ENCODE data around the gene MUC22. TPM values are rescaled to one million over a fixed set of nuclear protein-coding genes. Genes with fewer than 3 reads are reported as not detected.

The MUC22 gene
- total RNA-seq, 1 experiment from 2014 or later = not detected

DNA sequence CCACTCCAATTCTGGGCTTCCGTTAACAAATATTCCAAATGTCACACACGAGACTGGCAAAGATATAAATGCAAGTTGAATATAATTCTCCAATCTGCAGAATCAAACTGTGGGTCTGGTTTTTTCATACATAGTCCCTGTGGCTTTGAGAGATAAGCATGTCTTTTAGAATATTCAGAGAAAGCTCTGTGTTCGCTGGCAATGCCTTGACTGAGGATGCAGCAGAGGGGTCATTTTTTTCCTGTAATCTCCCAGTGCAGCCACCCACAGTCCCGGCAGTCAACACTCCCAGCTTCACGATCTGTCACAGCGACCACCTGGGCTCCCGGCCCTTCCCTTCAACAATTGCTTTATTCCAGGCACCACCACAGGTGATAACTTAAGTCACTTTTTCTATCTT, 30.5 kb downstream of the MUC22 start:
- ATAC-seq (no peak), DNase-seq (ENCODE audit: low spot score) (no peak)
- H3K36me3 Mint-ChIP-seq = no peaks in the 10 kb centered on the region
- CTCF ChIA-PET = interaction anchor here (0.7 to 3.1 kb wide), 5 partner anchors 30 to 127 kb away, joined by 3 to 27 read pairs (median 14); partner anchors contain the start of gene VARS2
- H3K27me3 Mint-ChIP-seq (ENCODE audit: low read depth) = no peaks in the 10 kb centered on the region
- 0 out of 2 replicates have a peak overlapping the region, but pooled peaks have one; percentile 35 for H3K27ac Mint-ChIP-seq
- TF ChIP-seq, protein P1, sequence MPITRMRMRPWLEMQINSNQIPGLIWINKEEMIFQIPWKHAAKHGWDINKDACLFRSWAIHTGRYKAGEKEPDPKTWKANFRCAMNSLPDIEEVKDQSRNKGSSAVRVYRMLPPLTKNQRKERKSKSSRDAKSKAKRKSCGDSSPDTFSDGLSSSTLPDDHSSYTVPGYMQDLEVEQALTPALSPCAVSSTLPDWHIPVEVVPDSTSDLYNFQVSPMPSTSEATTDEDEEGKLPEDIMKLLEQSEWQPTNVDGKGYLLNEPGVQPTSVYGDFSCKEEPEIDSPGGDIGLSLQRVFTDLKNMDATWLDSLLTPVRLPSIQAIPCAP (CRISPR knock-in tag; IDR thresholded peaks at IDR 0.05) = no peak
- TF ChIP-seq, protein P2, sequence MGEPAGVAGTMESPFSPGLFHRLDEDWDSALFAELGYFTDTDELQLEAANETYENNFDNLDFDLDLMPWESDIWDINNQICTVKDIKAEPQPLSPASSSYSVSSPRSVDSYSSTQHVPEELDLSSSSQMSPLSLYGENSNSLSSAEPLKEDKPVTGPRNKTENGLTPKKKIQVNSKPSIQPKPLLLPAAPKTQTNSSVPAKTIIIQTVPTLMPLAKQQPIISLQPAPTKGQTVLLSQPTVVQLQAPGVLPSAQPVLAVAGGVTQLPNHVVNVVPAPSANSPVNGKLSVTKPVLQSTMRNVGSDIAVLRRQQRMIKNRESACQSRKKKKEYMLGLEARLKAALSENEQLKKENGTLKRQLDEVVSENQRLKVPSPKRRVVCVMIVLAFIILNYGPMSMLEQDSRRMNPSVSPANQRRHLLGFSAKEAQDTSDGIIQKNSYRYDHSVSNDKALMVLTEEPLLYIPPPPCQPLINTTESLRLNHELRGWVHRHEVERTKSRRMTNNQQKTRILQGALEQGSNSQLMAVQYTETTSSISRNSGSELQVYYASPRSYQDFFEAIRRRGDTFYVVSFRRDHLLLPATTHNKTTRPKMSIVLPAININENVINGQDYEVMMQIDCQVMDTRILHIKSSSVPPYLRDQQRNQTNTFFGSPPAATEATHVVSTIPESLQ (CRISPR knock-in tag; IDR thresholded peaks at IDR 0.05) = no peak
- TF ChIP-seq TEAD1 (CRISPR knock-in tag; IDR thresholded peaks at IDR 0.05) (no peak), NR2C2 (CRISPR knock-in tag; IDR thresholded peaks at IDR 0.05) (no peak), KAT7 (CRISPR knock-in tag; IDR thresholded peaks at IDR 0.05; ENCODE audit: borderline replicate concordance) (no peak), FOXP1 (CRISPR knock-in tag; IDR thresholded peaks at IDR 0.05; ENCODE audit: borderline replicate concordance) (no peak), EMX1 (CRISPR knock-in tag; IDR thresholded peaks at IDR 0.05) (no peak), HMGA2 (CRISPR knock-in tag; IDR thresholded peaks at IDR 0.05) (no peak)
- TF ChIP-seq, protein P3, sequence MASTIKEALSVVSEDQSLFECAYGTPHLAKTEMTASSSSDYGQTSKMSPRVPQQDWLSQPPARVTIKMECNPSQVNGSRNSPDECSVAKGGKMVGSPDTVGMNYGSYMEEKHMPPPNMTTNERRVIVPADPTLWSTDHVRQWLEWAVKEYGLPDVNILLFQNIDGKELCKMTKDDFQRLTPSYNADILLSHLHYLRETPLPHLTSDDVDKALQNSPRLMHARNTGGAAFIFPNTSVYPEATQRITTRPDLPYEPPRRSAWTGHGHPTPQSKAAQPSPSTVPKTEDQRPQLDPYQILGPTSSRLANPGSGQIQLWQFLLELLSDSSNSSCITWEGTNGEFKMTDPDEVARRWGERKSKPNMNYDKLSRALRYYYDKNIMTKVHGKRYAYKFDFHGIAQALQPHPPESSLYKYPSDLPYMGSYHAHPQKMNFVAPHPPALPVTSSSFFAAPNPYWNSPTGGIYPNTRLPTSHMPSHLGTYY (CRISPR knock-in tag; IDR thresholded peaks at IDR 0.05) = no peak
- TF ChIP-seq, protein P4, sequence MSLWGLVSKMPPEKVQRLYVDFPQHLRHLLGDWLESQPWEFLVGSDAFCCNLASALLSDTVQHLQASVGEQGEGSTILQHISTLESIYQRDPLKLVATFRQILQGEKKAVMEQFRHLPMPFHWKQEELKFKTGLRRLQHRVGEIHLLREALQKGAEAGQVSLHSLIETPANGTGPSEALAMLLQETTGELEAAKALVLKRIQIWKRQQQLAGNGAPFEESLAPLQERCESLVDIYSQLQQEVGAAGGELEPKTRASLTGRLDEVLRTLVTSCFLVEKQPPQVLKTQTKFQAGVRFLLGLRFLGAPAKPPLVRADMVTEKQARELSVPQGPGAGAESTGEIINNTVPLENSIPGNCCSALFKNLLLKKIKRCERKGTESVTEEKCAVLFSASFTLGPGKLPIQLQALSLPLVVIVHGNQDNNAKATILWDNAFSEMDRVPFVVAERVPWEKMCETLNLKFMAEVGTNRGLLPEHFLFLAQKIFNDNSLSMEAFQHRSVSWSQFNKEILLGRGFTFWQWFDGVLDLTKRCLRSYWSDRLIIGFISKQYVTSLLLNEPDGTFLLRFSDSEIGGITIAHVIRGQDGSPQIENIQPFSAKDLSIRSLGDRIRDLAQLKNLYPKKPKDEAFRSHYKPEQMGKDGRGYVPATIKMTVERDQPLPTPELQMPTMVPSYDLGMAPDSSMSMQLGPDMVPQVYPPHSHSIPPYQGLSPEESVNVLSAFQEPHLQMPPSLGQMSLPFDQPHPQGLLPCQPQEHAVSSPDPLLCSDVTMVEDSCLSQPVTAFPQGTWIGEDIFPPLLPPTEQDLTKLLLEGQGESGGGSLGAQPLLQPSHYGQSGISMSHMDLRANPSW (CRISPR knock-in tag; conservative IDR thresholded peaks at IDR 0.05; ENCODE audit: low read depth) = no peak
- TF ChIP-seq, protein P5, sequence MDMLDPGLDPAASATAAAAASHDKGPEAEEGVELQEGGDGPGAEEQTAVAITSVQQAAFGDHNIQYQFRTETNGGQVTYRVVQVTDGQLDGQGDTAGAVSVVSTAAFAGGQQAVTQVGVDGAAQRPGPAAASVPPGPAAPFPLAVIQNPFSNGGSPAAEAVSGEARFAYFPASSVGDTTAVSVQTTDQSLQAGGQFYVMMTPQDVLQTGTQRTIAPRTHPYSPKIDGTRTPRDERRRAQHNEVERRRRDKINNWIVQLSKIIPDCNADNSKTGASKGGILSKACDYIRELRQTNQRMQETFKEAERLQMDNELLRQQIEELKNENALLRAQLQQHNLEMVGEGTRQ (CRISPR knock-in tag; IDR thresholded peaks at IDR 0.05) = no peak
- H3K4me3 Mint-ChIP-seq = no peak overlapping the region
- peaks cover 4% of the 10 kb centered on the region; the same call in 1 of the 2 replicates for H3K9me3 Mint-ChIP-seq
- POLR2A ChIA-PET = no interaction called here
- H3K4me1 Mint-ChIP-seq = no peaks in the 10 kb centered on the region; the same call in 1 of the 2 replicates

DNA sequence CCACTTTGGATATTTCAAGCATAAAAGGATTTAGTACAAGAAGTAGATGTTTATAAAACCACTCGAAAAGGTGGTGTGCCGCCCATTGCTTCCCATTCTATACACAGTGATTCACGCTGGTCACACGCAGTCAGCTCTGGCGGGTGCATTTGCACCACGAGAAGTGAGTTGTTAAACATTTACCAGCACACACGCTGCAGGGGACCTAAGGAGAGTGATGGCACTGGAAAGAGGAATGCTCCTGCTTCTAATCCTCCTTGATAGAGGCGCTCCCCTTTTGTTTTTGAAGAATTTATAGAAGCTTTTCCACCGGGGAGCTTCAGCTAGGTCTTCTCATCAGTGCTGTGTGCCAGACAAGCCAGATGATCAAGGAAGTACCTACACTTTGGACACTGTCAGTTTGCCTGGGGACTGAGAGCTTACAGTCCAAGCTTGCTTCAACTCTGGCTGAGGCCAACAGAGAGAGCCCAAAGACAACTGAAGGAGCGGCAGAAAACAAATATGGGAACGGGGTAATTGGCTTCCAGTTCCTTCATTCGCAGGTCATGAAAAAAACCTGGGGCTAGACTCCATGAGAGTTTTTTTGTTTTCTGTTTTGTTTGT, 31.2 kb downstream of the MUC22 start:
- H3K4me3 Mint-ChIP-seq = no peak overlapping the region
- ATAC-seq (no peak), DNase-seq (ENCODE audit: low spot score) (no peak)
- ChIA-PET CTCF (interaction anchor here (0.5 to 3.1 kb wide), 10 partner anchors 11 to 166 kb away, joined by 3 to 27 read pairs (median 10); partner anchors contain the start of genes MUC21 and VARS2), POLR2A (interaction anchor here (0.6 kb wide), 1 partner anchor 536 kb away, joined by 3 read pairs; no protein-coding TSS in a partner anchor)
- no peaks in the 10 kb centered on the region; the same call in 1 of the 2 replicates for H3K4me1 Mint-ChIP-seq
- H3K9me3 Mint-ChIP-seq = peaks cover 4% of the 10 kb centered on the region; the same call in 1 of the 2 replicates
- no peaks in the 10 kb centered on the region for H3K36me3 Mint-ChIP-seq
- no peak overlapping the region for H3K27ac Mint-ChIP-seq
- TF ChIP-seq MYBL2 (CRISPR knock-in tag; IDR thresholded peaks at IDR 0.05) = no peak
- no peaks in the 10 kb centered on the region for H3K27me3 Mint-ChIP-seq (ENCODE audit: low read depth)

DNA sequence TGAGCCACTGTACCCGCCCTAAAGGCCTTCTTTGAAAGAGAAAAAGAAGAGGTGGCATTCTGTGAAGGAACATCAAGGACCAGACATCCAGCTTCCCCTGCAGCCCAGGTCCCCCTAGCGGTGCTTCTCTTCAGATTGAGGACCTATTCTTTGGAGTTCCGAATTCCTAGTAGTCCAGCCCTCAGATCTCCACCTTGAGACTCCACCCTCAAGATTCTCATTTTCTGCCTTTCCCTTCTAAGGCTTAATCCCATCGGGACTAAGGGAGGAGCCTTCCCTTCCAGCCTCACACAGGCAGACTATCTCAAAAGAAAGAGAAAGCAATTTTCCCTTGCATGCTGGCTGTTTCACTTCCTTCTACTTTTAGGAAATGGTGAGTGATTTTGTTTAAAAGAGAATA, 32.5 kb downstream of the MUC22 start:
- DNase-seq (ENCODE audit: low spot score) (peak; percentile 72), ATAC-seq (peak; percentile 94)
- ChIA-PET CTCF (interaction anchor here (0.6 to 3.1 kb wide), 19 partner anchors 9 to 200 kb away, joined by 3 to 27 read pairs (median 5); partner anchors contain the start of genes GTF2H4, MUC21 and VARS2), POLR2A (interaction anchor here (1.1 kb wide), 1 partner anchor 128 kb away, joined by 4 read pairs; the partner anchor contains the start of gene VARS2)
- Mint-ChIP-seq H3K36me3 (no peaks in the 10 kb centered on the region), H3K9me3 (peaks cover 4% of the 10 kb centered on the region; the same call in 1 of the 2 replicates), H3K4me1 (no peaks in the 10 kb centered on the region; the same call in 1 of the 2 replicates), H3K4me3 (no peak overlapping the region), H3K27ac (no peak overlapping the region), H3K27me3 (ENCODE audit: low read depth) (no peaks in the 10 kb centered on the region)
- TF ChIP-seq, protein P6, sequence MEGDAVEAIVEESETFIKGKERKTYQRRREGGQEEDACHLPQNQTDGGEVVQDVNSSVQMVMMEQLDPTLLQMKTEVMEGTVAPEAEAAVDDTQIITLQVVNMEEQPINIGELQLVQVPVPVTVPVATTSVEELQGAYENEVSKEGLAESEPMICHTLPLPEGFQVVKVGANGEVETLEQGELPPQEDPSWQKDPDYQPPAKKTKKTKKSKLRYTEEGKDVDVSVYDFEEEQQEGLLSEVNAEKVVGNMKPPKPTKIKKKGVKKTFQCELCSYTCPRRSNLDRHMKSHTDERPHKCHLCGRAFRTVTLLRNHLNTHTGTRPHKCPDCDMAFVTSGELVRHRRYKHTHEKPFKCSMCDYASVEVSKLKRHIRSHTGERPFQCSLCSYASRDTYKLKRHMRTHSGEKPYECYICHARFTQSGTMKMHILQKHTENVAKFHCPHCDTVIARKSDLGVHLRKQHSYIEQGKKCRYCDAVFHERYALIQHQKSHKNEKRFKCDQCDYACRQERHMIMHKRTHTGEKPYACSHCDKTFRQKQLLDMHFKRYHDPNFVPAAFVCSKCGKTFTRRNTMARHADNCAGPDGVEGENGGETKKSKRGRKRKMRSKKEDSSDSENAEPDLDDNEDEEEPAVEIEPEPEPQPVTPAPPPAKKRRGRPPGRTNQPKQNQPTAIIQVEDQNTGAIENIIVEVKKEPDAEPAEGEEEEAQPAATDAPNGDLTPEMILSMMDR (IDR thresholded peaks at IDR 0.05) = peak; percentile 54
- TF ChIP-seq NFYB (CRISPR knock-in tag; conservative IDR thresholded peaks at IDR 0.05; ENCODE audit: low read depth) (no peak), CREB1 (CRISPR knock-in tag; IDR thresholded peaks at IDR 0.05) (no peak), GABPB1 (CRISPR knock-in tag; IDR thresholded peaks at IDR 0.05) (no peak), ZNF232 (CRISPR knock-in tag; IDR thresholded peaks at IDR 0.05) (no peak)
- TF ChIP-seq, protein P4 (CRISPR knock-in tag; conservative IDR thresholded peaks at IDR 0.05; ENCODE audit: low read depth) = no peak
